K562 (cell line): ENCODE results near the gene NPC1L1. TPM values are rescaled to one million over a fixed set of nuclear protein-coding genes. Genes with fewer than 3 reads are reported as not detected.

ENCODE experiments used
- ATAC-seq: fragments of 200-7000 bp; cut with Tn5 transposase; 3 replicates; pipeline ENCODE4 v1.9.1; 2020; ENCODE audit warnings: moderate library complexity
- BruUV-seq: library from RNA; stranded (reverse); fragments of 400-500 nt; replicated peaks from 2 replicates; lab custom pipeline; 2021; lab: Mats Ljungman, UMichigan
- CTCF ChIA-PET: fragments of 300-600 bp; formaldehyde crosslinking; extraction: SDS; loops from one replicate; lab custom pipeline; 2021; ENCODE audit warnings: low intra/inter-chr PET ratio; lab: Yijun Ruan, JAX
- POLR2A ChIA-PET: fragments of 300-600, 350-650 bp; sonication (Branson Sonifier 250); formaldehyde crosslinking; extraction: SDS; loops from one replicate; lab custom pipeline; 2021; ENCODE audit warnings: antibody characterized with exemption, inconsistent platforms; lab: Yijun Ruan, JAX
- DNase-seq, 4 experiments: peaks; one replicate each; pipeline versions ENCODE4 v3.0.0 to v3.0.0-alpha.2; 2011 to 2018; ENCODE audit warnings: low spot score in 3 of 4, mixed read lengths in 3 of 4; ENCODE audit errors: extremely low read depth in 1 of 4
- FAIRE-seq: peaks from 2 replicates; lab custom pipeline; 2011; peaks lifted over from hg19 to GRCh38; lab: Jason Lieb, UNC
- H2AFZ ChIP-seq: 2 replicates; pipeline ENCODE4 v1.6.0; 2011; ENCODE audit warnings: low read depth, low read length, control low read depth, inconsistent platforms
- H3K27ac ChIP-seq: fragments of 200-600 bp; 3 replicates; pipeline ENCODE4 v1.8.0; 2011; ENCODE audit warnings: low read depth, mild to moderate bottlenecking, control low read depth, inconsistent platforms, low read length, moderate library complexity, mixed read lengths; ENCODE audit errors: extremely low read depth
- H3K27me3 ChIP-seq, 2 experiments: fragments of 300-600 bp in 1 of 2; 2 replicates in 1 of 2; 3 replicates in 1 of 2; pipeline versions ENCODE4 v1.6.0 to v1.8.0; 2011; ENCODE audit warnings: inconsistent platforms in 2 of 2, low read length in 2 of 2, mild to moderate bottlenecking in 1 of 2, mixed read lengths in 1 of 2, moderate library complexity in 1 of 2; ENCODE audit not compliant: control insufficient read depth in 2 of 2, insufficient read depth in 2 of 2
- H3K36me3 ChIP-seq: fragments of 300-600 bp; 3 replicates; pipeline ENCODE4 v1.8.0; 2011; ENCODE audit warnings: mild to moderate bottlenecking, low read length, inconsistent platforms; ENCODE audit not compliant: control insufficient read depth, insufficient read depth
- H3K4me1 ChIP-seq, 2 experiments: fragments of 200-600 bp in 1 of 2; replicated peaks in 1 of 2; 2 replicates in 1 of 2; 3 replicates in 1 of 2; pipeline versions ENCODE4 v1.5.1 to v1.8.0; 2011; ENCODE audit warnings: inconsistent platforms in 2 of 2, low read length in 2 of 2, mild to moderate bottlenecking in 1 of 2, mixed read lengths in 1 of 2, moderate library complexity in 1 of 2; ENCODE audit not compliant: control insufficient read depth in 2 of 2, insufficient read depth in 2 of 2
- H3K4me2 ChIP-seq: 2 replicates; pipeline ENCODE4 v1.6.1; 2011; ENCODE audit warnings: low read length, control low read depth, inconsistent platforms, mixed read lengths; ENCODE audit not compliant: insufficient read depth
- H3K4me3 ChIP-seq: fragments of 200-600 bp; sonication (generic), shearing (Covaris generic); 2 replicates; pipeline ENCODE4 v1.5.1; 2016; ENCODE audit warnings: control low read depth, inconsistent platforms
- H3K79me2 ChIP-seq: fragments of 200-600 bp; 3 replicates; pipeline ENCODE4 v1.8.0; 2011; ENCODE audit warnings: low read length, inconsistent platforms; ENCODE audit not compliant: control insufficient read depth, insufficient read depth
- H3K9ac ChIP-seq, 2 experiments: 2 replicates each; pipeline versions ENCODE4 v1.6.0 to v1.6.1; 2011; ENCODE audit warnings: low read depth in 2 of 2, low read length in 2 of 2, control low read depth in 1 of 2, inconsistent platforms in 1 of 2, mild to moderate bottlenecking in 1 of 2, mixed read lengths in 1 of 2; ENCODE audit not compliant: insufficient read depth in 1 of 2
- H3K9me1 ChIP-seq: one replicate; pipeline ENCODE4 v1.6.0; 2011; ENCODE audit warnings: inconsistent platforms, mild to moderate bottlenecking, low read length, moderate library complexity; ENCODE audit not compliant: control insufficient read depth, insufficient read depth
- H3K9me3 ChIP-seq: replicated peaks from 2 replicates; pipeline ENCODE4 v1.5.1; 2011; ENCODE audit warnings: low read depth, low read length, inconsistent platforms; ENCODE audit not compliant: control insufficient read depth, insufficient read depth
- H4K20me1 ChIP-seq: replicated peaks from 2 replicates; pipeline ENCODE4 v1.6.1; 2011; ENCODE audit warnings: low read length, inconsistent platforms, mixed read lengths; ENCODE audit not compliant: control insufficient read depth, insufficient read depth
- CHD2 ChIP-seq: IDR thresholded peaks from 2 replicates; pipeline ENCODE4 v1.6.1; 2011; ENCODE audit warnings: low read depth, low read length
- KDM4B ChIP-seq, 2 experiments: fragments of 450-650 bp in 1 of 2; sonication (generic) in 1 of 2; IDR thresholded peaks; 2 replicates each; pipeline ENCODE4 v1.6.1; 2016 to 2017; ENCODE audit warnings: borderline replicate concordance in 2 of 2, antibody characterized with exemption in 1 of 2, low read depth in 1 of 2, mild to moderate bottlenecking in 1 of 2
- MTA3 ChIP-seq: fragments of 450-650 bp; formaldehyde crosslinking; IDR thresholded peaks from 2 replicates; pipeline ENCODE4 v1.6.1; 2017; ENCODE audit warnings: mild to moderate bottlenecking, borderline replicate concordance
- NR2C1 ChIP-seq, 2 experiments: fragments of 450-650 bp; IDR thresholded peaks; 2 replicates each; pipeline ENCODE4 v1.6.1; 2017; ENCODE audit warnings: mild to moderate bottlenecking in 2 of 2, antibody characterized with exemption in 1 of 2, inconsistent platforms in 1 of 2, missing compliant biosample characterization in 1 of 2, missing genetic modification characterization in 1 of 2
- PHF20 ChIP-seq: fragments of 450-650 bp; IDR thresholded peaks from 2 replicates; pipeline ENCODE4 v1.6.1; 2018; ENCODE audit not compliant: partially characterized antibody
- STAT5B ChIP-seq: fragments of 250-450 bp; sonication (Bioruptor Pico); IDR thresholded peaks from 2 replicates; pipeline ENCODE4 v1.8.0; 2021; ENCODE audit warnings: mild to moderate bottlenecking, inconsistent platforms
- WGBS: fragments of 100-300 bp; shearing (Covaris generic); methylation state at CpG from one replicate; pipeline ENCODE4 v1.1.6; 2016; ENCODE audit warnings: low coverage, mixed read lengths; ENCODE audit not compliant: insufficient coverage; ENCODE audit errors: missing lambda C conversion rate; 5-methylcytosine and 5-hydroxymethylcytosine counted together
- in situ Hi-C: fragments of 300-500 bp; cut with MboI; formaldehyde crosslinking; loops from 4 replicates; pipeline ENCODE4 v1.15.0; 2018; ENCODE audit warnings: inconsistent platforms, mixed read lengths
- intact Hi-C: fragments of 100-400 bp; cut with micrococcal nuclease; formaldehyde crosslinking; loops from 2 replicates; pipeline ENCODE4 v1.14.2; 2022
- polyA plus RNA-seq, 8 experiments: library from polyadenylated mRNA; depleted of rRNA in 4 of 8; stranded (reverse) in 5 of 8; unstranded in 3 of 8; fragments of >200 nt; fragmentation: Nextera tagmentation in 2 of 8; fragmentation: Illumina TruSeq in 1 of 8; extraction: Ambion mirVana in 2 of 8; extraction: Trizol in 1 of 8; gene quantifications; 2 replicates each; pipeline versions ENCODE4 v1.2.1 to v1.2.3, GENCODE V29; 2011 to 2014; ENCODE audit warnings: inconsistent platforms in 1 of 8, missing spikeins in 1 of 8
- total RNA-seq, 7 experiments: library from RNA; depleted of rRNA in 6 of 7; stranded (reverse); fragments of >200 nt in 6 of 7; fragmentation: Illumina TruSeq in 2 of 7; extraction: Trizol in 2 of 7; gene quantifications; 2 replicates each; pipeline versions ENCODE4 v1.2.1 to v1.2.3, GENCODE V29; 2011 to 2021; ENCODE audit warnings: low replicate concordance in 1 of 7
- TF ChIP-seq, protein P1 (sequence below): sonication (generic); formaldehyde crosslinking; IDR thresholded peaks from 2 replicates; pipeline ENCODE4 v1.8.0; 2022; ENCODE audit warnings: mild to moderate bottlenecking, missing genetic modification reagents
- TF ChIP-seq, protein P2 (sequence below): fragments of 450-650 bp; formaldehyde crosslinking; IDR thresholded peaks from 2 replicates; pipeline ENCODE4 v1.4.0; 2022; ENCODE audit warnings: missing genetic modification characterization
- TF ChIP-seq, protein P3 (sequence below), 2 experiments: IDR thresholded peaks; 2 replicates each; pipeline ENCODE4 v1.6.1; 2011; ENCODE audit warnings: borderline replicate concordance in 1 of 2, control low read depth in 1 of 2, low read depth in 1 of 2, low read length in 1 of 2, mild to moderate bottlenecking in 1 of 2, mixed read lengths in 1 of 2, moderate library complexity in 1 of 2; ENCODE audit not compliant: insufficient read depth in 1 of 2, insufficient read length in 1 of 2, poor library complexity in 1 of 2, severe bottlenecking in 1 of 2; ENCODE audit errors: extremely low read depth in 1 of 2
- TF ChIP-seq, protein P4 (sequence below): fragments of 150-350 bp; conservative IDR thresholded peaks from 2 replicates; pipeline ENCODE4 v1.6.1; 2014; ENCODE audit warnings: low read length

Gene NPC1L1
- total and polyA plus RNA-seq, 9 of the 15 experiments (the other 6 are each of a cell fraction or from before 2014, with no cell fraction given): 0.01 to 0.18 (median 0.07) TPM; not detected in 4

DNA sequence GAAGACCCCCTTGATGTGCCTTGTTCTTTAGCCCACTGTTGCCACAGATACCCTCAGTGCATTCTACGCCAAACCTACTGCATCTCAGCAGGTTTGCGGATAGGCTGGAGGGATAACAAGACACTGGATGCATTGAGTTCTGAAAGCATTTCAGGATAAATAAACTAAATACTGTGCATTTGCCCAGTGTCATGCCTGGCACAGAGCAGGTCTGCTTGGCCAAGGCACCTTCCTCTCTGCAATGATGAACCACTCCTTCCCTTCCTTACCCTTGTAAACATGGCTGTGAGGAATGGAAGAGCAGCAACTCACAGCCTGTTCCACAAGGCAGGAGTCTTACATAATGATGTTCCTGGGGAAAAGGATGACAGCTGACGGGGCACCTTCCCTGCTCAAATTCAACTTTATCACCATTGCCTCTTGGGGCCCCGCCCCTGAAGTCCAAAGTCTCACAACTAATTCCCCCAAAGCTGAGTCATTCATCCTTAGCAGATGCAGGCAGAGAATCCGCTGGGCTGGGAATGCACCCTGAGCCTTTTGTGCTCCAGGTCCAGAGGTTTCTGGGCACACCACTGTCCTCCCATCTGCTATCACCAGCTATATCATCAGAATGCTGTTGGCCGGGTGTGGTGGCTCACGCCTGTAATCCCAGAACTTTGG lies 21.0 kb upstream of the NPC1L1 start (continued):
- TF ChIP-seq, protein P1, sequence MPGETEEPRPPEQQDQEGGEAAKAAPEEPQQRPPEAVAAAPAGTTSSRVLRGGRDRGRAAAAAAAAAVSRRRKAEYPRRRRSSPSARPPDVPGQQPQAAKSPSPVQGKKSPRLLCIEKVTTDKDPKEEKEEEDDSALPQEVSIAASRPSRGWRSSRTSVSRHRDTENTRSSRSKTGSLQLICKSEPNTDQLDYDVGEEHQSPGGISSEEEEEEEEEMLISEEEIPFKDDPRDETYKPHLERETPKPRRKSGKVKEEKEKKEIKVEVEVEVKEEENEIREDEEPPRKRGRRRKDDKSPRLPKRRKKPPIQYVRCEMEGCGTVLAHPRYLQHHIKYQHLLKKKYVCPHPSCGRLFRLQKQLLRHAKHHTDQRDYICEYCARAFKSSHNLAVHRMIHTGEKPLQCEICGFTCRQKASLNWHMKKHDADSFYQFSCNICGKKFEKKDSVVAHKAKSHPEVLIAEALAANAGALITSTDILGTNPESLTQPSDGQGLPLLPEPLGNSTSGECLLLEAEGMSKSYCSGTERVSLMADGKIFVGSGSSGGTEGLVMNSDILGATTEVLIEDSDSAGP: no peak
- TF ChIP-seq PHF20 (no peak), CHD2 (no peak)
- TF ChIP-seq, all 486 proteins: peak for 27

DNA sequence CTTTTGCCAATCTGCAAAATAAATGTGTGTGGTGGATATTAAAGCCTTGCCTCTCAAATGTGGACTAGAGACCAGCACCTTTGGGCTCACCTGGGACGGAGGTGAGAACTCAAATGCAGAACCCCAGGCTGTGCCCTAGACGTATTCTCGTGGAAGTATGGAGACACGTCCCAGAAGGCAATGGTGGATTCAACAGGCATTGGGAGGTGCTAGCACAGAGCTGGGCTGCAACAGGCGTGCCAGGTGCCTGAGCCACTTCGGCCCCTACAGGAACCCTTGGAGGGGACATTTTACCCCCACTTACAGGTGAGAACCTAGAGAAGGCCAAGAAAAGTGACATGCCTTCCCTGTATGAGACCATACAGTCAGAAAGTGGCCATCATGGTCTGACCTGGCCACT lies 20.4 kb upstream of the NPC1L1 start:
- Histone ChIP-seq H3K9me3 (no peaks in the 10 kb centered on the region), H3K9me1 (peaks cover 10% of the 10 kb centered on the region), H4K20me1 (peaks cover 21% of the 10 kb centered on the region), H3K4me2 (no peak overlapping the region), H3K27ac (peak overlapping the region; percentile 56; the same call in 1 of the 3 replicates)
- POLR2A ChIA-PET: interaction anchor here (0.7 to 1.7 kb wide), 4 partner anchors 9 to 287 kb away, joined by 3 to 7 read pairs (median 5); partner anchors contain the start of gene H2AZ2
- 84% methylated on average over 6 of the region's 6 CpGs for WGBS
- ATAC-seq: no peak
- TF ChIP-seq STAT5B (no peak), MTA3 (no peak), NR2C1 (IDR thresholded peaks at IDR 0.05) (no peak), NR2C1 (tag; IDR thresholded peaks at IDR 0.05) (no peak), KDM4B (IDR thresholded peaks at IDR 0.05; ENCODE audit: borderline replicate concordance in 2 of 2, low read depth in 1 of 2) (no peak)
- TF ChIP-seq, protein P2, sequence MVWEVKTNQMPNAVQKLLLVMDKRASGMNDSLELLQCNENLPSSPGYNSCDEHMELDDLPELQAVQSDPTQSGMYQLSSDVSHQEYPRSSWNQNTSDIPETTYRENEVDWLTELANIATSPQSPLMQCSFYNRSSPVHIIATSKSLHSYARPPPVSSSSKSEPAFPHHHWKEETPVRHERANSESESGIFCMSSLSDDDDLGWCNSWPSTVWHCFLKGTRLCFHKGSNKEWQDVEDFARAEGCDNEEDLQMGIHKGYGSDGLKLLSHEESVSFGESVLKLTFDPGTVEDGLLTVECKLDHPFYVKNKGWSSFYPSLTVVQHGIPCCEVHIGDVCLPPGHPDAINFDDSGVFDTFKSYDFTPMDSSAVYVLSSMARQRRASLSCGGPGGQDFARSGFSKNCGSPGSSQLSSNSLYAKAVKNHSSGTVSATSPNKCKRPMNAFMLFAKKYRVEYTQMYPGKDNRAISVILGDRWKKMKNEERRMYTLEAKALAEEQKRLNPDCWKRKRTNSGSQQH: no peak
- TF ChIP-seq, protein P3, sequence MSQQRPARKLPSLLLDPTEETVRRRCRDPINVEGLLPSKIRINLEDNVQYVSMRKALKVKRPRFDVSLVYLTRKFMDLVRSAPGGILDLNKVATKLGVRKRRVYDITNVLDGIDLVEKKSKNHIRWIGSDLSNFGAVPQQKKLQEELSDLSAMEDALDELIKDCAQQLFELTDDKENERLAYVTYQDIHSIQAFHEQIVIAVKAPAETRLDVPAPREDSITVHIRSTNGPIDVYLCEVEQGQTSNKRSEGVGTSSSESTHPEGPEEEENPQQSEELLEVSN (IDR thresholded peaks at IDR 0.05; ENCODE audit: borderline replicate concordance in 1 of 2, extremely low read depth in 1 of 2, insufficient read depth in 1 of 2, insufficient read length in 1 of 2, low read depth in 1 of 2, low read length in 1 of 2, poor library complexity in 1 of 2, severe bottlenecking in 1 of 2): no peak
- TF ChIP-seq, protein P4, sequence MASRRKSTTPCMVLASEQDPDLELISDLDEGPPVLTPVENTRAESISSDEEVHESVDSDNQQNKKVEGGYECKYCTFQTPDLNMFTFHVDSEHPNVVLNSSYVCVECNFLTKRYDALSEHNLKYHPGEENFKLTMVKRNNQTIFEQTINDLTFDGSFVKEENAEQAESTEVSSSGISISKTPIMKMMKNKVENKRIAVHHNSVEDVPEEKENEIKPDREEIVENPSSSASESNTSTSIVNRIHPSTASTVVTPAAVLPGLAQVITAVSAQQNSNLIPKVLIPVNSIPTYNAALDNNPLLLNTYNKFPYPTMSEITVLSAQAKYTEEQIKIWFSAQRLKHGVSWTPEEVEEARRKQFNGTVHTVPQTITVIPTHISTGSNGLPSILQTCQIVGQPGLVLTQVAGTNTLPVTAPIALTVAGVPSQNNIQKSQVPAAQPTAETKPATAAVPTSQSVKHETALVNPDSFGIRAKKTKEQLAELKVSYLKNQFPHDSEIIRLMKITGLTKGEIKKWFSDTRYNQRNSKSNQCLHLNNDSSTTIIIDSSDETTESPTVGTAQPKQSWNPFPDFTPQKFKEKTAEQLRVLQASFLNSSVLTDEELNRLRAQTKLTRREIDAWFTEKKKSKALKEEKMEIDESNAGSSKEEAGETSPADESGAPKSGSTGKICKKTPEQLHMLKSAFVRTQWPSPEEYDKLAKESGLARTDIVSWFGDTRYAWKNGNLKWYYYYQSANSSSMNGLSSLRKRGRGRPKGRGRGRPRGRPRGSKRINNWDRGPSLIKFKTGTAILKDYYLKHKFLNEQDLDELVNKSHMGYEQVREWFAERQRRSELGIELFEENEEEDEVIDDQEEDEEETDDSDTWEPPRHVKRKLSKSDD: no peak
- TF ChIP-seq, all 486 proteins: peak for 0
- Histone ChIP-seq H3K27me3 (no peaks in the 10 kb centered on the region), H3K36me3 (peaks cover 31% of the 10 kb centered on the region), H3K9ac (peak overlapping the region in 1 of 2 experiments; percentile 38; a peak in 1 of 4 replicates), H3K79me2 (peaks cover 13% of the 10 kb centered on the region), H3K4me3 (no peak overlapping the region), H2AFZ (no peak overlapping the region), H3K4me1 (peaks cover 32 to 35% of the 10 kb centered on the region in 2 experiments; a peak in 4 of 5 replicates)
- CTCF ChIA-PET: no interaction called here
- intact Hi-C loops (no loop called here), in situ Hi-C loops (no loop called here)
- FAIRE-seq: no peak
- peak in 1 of 4 experiments; percentile 4 for DNase-seq
- no TSS peak for BruUV-seq
